GM18498 (cell line): Measurements from ENCODE around the gene STT3B.
A peak's percentile ranks its signal among the peaks of the same experiment; 100 is the strongest.
"Not testable (repeated sequence)": the region's sequence is repeated elsewhere in the genome, so short reads cannot be mapped to it uniquely, and the experiment has no call there.

Experiments used
- ATAC-seq: cut with Tn5 transposase; IDR thresholded peaks from one replicate; pipeline ENCODE4 v1.9.1; 2021; ENCODE audit warnings: mild to moderate bottlenecking, moderate library complexity; ENCODE audit not compliant: unreplicated experiment

Gene STT3B

GRCh38 chr3:31532587-31533168 is at the start of gene STT3B:
Gene STT3B, plus strand, starts transcription at chr3:31532925. Its CDS starts 74 bp downstream, at chr3:31532999.
- ATAC-seq = peak; percentile 60

- ATAC-seq = no peak
These were observed 48.9 kb upstream of the STT3B start for GRCh38 chr3:31483776-31484175.

DNA sequence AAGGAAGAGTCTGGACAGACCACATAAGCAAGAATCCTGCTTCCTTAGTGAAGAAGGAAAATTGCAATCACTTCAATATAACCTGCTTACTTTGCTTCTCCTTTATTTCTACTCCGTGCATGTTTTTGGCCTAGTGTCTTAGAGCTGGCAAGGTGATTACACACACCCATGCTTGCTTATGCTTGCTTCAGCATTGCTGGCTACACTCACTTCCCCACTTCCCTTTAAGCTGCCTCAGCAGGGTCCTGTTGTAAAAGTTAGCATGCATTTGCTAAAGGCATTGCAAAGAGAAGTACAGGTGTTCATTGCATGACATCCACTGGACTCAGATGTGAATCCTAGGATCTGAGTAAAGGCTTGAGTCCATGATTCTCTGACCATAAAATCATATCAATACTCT is 47.5 kb upstream of the STT3B start:
- ATAC-seq = no peak

- no peak for ATAC-seq
These were observed 45.7 kb upstream of the STT3B start for GRCh38 chr3:31486865-31487533.

DNA sequence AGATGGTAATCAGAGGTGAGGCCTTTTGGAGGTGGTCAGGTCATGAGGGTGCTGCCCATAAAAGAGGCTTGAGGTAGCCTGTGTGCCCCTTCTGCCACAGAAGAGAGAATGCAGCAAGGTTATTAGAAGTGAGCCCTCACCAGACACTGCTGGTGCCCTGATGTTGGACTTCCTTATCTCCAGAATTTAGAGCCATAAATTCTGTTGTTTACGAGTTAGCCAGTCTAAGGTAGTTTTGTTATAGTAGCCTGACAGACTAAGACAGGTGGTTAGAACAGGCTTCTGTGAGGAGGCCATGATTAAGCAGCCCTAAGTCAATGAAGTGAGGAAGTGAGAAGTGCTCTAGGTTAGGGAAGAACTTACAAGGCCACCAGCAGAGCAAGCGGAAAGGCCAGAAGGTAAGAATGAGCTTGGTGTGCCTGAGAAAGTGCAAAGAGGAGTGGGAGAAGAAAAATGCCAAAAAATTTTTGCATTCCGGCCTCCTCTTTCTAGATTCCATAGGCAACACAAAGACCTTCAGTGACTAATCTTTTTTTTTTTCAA is 44.2 kb upstream of the STT3B start:
- ATAC-seq = no peak

DNA sequence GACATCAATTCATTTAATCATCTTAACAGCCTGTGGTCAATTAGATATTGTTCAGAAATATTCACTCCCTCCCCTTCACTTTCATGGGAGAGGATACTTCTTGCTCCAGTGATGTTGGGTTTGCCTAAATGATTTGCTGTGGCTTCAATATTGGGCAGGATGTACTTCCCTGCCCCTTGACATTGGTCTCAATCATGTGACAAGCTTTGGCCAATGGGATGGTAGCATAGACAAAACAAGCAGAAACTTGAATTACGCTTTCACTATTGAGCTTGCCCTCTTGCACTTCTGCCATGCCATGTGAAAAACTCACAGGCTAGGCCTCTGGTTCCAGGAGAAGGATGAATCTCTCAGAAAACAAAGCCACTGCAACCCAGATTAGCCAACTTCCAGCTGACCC is 42.2 kb upstream of the STT3B start:
- ATAC-seq = no peak

- no peak for ATAC-seq
These were observed 41.1 kb upstream of the STT3B start for GRCh38 chr3:31491660-31492059.

DNA sequence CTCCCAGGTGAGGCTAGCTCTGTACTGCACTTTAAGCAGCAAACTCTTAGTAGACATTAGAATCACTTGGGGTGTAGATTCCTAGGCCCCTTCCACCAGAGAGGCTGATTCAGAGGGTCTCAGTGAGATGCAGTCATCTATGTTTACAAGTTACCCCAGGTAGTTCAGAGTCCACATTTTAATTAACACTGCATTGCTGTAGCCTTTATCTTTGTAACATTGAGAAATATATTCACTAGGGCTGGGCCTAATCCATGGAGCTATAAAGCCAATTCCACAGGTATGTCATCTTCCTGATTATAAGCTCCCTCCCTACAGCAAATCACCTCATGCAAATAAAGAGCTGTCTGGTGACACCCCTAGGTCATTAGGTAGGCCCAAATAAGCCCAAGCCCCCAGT is 39.6 kb upstream of the STT3B start:
- no peak for ATAC-seq

DNA sequence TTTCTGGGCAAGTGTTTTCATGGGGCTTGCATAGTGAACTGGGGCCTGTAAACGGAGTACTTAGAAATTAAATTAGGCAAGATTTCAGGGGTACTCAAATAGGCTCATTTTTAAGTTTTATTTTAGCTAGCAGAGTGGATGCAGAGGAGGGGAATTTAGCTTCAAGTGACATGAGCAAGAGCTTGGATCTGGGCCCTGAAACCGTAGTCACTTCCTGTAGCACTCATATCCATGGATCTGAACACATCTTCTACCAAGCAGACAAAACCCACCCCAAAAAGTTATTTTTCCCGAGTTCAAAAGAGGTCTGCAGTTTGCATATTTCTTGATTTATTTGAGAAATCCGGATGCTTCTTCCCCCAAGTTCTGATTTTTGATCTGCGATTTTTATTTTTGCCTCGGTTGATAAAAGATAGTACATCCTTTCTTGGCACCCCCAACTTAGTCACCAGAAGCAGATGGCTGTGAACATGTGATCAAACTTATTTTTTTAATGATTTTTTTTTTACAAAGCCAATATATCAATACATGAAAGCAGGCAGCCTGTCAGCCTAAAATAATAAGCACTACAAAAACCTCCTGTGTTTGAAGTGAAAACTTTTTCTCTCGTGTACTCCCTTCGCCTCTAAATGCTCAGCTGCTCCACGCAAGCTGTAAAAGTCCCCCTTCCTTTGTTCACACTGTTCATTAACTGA is 36.6 kb upstream of the STT3B start:
- no peak for ATAC-seq

DNA sequence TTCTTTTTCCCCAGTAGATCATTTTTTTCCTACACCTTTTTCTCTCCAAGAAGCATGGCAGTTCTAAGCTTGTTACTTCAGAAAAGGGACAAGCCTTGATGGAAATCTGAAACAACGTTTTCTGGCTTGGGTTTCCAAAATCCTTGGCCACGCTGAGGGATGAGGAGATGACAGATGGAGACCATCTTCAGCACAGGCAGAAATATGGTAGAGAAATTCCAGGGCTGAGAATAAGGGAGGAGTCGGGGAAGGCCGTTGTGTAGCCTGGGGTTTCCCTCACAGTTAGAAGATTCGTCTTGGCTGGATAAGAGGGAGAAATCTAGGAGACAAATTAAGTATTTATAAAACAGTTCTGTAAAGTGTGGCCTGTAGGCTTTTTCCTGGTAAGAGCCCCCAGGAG is 33.9 kb upstream of the STT3B start:
- ATAC-seq = no peak

DNA sequence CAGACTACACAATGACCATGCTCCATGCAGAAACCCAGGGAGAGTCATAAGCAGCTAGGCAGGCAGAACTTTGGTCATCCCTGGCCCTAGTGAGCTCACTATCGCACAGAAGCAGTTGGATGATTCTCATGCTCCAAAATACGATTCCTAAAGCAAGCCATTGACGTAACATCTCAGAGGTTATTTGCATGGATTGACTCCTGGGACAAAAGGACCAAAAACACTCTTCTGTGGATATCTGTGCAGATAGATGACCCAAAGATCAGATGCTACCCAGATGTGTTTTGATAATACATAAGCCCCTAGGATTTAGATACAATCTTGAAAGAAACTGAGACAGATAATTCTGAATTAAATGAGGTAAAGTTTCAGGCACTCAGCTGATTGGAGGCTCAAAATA is 33.4 kb upstream of the STT3B start:
- ATAC-seq = no peak

- ATAC-seq = no peak
These were observed 29.9 kb upstream of the STT3B start for GRCh38 chr3:31502803-31503221.

- no peak for ATAC-seq
These were observed 29.3 kb upstream of the STT3B start for GRCh38 chr3:31503456-31503855.

DNA sequence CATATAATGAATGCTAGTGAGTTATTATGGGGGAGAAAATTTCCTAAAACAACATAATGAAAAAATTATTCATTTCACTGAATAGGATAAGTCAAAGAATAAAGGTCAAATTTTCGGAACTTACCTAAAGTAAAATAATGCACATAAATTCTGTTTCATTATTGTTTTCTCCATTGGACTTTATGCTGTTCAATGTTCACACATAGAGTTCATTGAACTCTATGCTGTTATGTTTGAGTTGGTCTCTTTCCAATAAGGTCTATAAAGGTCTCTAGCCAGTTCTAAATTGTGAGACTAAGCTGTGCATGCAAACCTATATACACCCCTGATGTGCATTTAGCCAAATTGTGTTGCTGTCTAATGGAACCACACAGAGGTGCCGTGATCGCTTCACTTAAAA is 28.5 kb upstream of the STT3B start:
- no peak for ATAC-seq

GRCh38 chr3:31505371-31506048 is 27.2 kb upstream of the STT3B start:
- no peak for ATAC-seq

GRCh38 chr3:31506515-31506914 is 26.2 kb upstream of the STT3B start:
- ATAC-seq = not testable (repeated sequence)

DNA sequence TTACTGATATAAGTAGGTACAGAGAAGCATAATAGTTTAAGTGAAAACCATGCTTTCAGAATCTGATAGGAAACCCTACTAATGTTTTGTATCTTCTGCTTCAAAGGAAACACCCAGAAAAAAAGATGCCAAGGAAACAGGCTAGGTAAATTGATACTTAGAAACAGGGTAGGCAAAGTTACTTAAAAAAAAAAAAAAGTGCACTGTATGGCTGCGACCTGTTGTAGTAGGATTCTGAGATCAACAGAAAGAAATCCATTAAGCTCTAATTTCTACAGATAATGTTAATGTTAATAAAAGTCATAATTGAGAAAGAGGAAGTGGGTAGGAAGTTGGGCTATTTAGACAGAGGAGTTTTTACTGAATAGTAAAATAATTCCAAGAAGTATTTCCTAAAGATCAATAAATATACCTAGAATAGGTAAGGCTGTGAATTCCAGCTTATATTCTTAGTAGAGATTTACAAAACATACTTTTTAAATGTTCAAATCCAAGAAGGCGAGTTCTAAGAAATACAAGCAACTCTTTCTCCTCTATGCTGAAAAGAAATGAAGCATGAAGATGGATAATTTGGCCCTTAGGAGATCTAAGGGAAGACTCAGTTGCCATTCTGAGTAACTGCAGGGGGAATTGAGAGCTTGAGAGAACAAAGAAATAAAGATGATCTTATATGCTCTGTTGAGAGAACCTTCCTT is 24.1 kb upstream of the STT3B start:
- ATAC-seq = no peak

- ATAC-seq = no peak
These were observed 23.5 kb upstream of the STT3B start for GRCh38 chr3:31509147-31509728.

GRCh38 chr3:31514570-31514969 is 18.2 kb upstream of the STT3B start:
- ATAC-seq = no peak

- ATAC-seq = no peak
These were observed 17.0 kb upstream of the STT3B start for GRCh38 chr3:31515486-31516284.
